Type B pancreatic cell (in vitro differentiated cells): ENCODE data around the gene ZCCHC17. TPM values are rescaled to one million over a fixed set of nuclear protein-coding genes. Genes with fewer than 3 reads are reported as not detected.

ENCODE experiments used
- DNase-seq: peaks from one replicate; pipeline ENCODE4 v3.0.0; 2021; ENCODE audit warnings: mixed read lengths; ENCODE audit not compliant: unreplicated experiment; ENCODE audit errors: extremely low spot score
- H3K27ac Mint-ChIP-seq: 2 replicates; pipeline ENCODE4 v1.8.0; 2021; ENCODE audit warnings: mild to moderate bottlenecking, mixed read lengths
- H3K27me3 Mint-ChIP-seq: 2 replicates; pipeline ENCODE4 v1.8.0; 2021; ENCODE audit warnings: mixed read lengths
- H3K36me3 Mint-ChIP-seq: 2 replicates; pipeline ENCODE4 v1.8.0; 2021; ENCODE audit warnings: mixed read lengths
- H3K4me1 Mint-ChIP-seq: one replicate; pipeline ENCODE4 v1.8.0; 2021; ENCODE audit warnings: mixed read lengths; ENCODE audit not compliant: unreplicated experiment
- H3K4me3 Mint-ChIP-seq: 2 replicates; pipeline ENCODE4 v1.8.0; 2021; ENCODE audit warnings: mild to moderate bottlenecking, mixed read lengths
- H3K9me3 Mint-ChIP-seq: 2 replicates; pipeline ENCODE4 v1.8.0; 2021; ENCODE audit warnings: mixed read lengths
- total RNA-seq: library from RNA; stranded (reverse); gene quantifications from 2 replicates; pipeline ENCODE4 v1.2.1, GENCODE V29; 2021; ENCODE audit warnings: low replicate concordance
- TF ChIP-seq, protein P1 (sequence below): fragments of 200-600 bp; sonication (generic); conservative IDR thresholded peaks from 2 replicates; pipeline ENCODE4 v1.5.0; 2021; ENCODE audit warnings: antibody characterized with exemption, mild to moderate bottlenecking

Gene ZCCHC17
- total RNA-seq, 1 donor from 2014 or later = 35.0 TPM

DNA sequence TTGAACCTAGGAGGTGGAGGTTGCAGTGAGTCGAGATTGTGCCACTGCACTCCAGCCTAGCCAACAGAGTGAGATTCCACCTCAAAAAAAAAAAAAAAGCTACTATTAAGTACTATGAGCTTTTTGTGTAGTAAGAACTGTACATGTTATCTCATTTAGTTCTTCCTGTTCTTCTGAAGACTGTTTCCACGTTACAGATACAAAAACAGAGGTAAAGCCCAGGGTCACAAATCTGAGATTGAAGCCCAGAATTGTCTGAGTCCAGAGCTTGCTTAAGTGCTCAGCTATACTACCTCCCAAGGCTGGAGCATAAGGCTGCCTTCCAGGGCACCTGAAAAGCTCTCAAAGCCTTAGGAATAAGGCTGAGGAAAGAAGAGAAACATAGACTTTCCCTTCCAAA is 73.2 kb downstream of the ZCCHC17 start:
- H3K4me3 Mint-ChIP-seq = no peak overlapping the region
- no peaks in the 10 kb centered on the region for H3K9me3 Mint-ChIP-seq
- peaks cover 6% of the 10 kb centered on the region for H3K36me3 Mint-ChIP-seq
- TF ChIP-seq, protein P1, sequence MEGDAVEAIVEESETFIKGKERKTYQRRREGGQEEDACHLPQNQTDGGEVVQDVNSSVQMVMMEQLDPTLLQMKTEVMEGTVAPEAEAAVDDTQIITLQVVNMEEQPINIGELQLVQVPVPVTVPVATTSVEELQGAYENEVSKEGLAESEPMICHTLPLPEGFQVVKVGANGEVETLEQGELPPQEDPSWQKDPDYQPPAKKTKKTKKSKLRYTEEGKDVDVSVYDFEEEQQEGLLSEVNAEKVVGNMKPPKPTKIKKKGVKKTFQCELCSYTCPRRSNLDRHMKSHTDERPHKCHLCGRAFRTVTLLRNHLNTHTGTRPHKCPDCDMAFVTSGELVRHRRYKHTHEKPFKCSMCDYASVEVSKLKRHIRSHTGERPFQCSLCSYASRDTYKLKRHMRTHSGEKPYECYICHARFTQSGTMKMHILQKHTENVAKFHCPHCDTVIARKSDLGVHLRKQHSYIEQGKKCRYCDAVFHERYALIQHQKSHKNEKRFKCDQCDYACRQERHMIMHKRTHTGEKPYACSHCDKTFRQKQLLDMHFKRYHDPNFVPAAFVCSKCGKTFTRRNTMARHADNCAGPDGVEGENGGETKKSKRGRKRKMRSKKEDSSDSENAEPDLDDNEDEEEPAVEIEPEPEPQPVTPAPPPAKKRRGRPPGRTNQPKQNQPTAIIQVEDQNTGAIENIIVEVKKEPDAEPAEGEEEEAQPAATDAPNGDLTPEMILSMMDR = no peak
- peaks cover 24% of the 10 kb centered on the region for H3K4me1 Mint-ChIP-seq
- H3K27ac Mint-ChIP-seq = no peak overlapping the region
- H3K27me3 Mint-ChIP-seq = peaks cover 4% of the 10 kb centered on the region
- DNase-seq = no peak

- no peaks in the 10 kb centered on the region for H3K9me3 Mint-ChIP-seq
- peaks cover 3% of the 10 kb centered on the region for H3K36me3 Mint-ChIP-seq
- H3K27me3 Mint-ChIP-seq = peaks cover 4% of the 10 kb centered on the region
- TF ChIP-seq, protein P1 = no peak
- H3K4me1 Mint-ChIP-seq = peaks cover 24% of the 10 kb centered on the region
- no peak overlapping the region for H3K4me3 Mint-ChIP-seq
- no peak for DNase-seq
- peak overlapping the region; percentile 62 for H3K27ac Mint-ChIP-seq
Observed at GRCh38 chr1:31370565-31370964, 73.7 kb downstream of the ZCCHC17 start.

GRCh38 chr1:31371121-31371959 is 74.5 kb downstream of the ZCCHC17 start:
- TF ChIP-seq, protein P1 = no peak
- Mint-ChIP-seq H3K4me1 (peaks cover 28% of the 10 kb centered on the region), H3K4me3 (peak overlapping the region; percentile 57), H3K27me3 (peaks cover 4% of the 10 kb centered on the region), H3K27ac (peak overlapping the region; percentile 62), H3K9me3 (no peaks in the 10 kb centered on the region), H3K36me3 (no peaks in the 10 kb centered on the region)
- DNase-seq = no peak

GRCh38 chr1:31372051-31372450 is 75.2 kb downstream of the ZCCHC17 start:
- peak overlapping the region; percentile 95 for H3K27ac Mint-ChIP-seq

DNA sequence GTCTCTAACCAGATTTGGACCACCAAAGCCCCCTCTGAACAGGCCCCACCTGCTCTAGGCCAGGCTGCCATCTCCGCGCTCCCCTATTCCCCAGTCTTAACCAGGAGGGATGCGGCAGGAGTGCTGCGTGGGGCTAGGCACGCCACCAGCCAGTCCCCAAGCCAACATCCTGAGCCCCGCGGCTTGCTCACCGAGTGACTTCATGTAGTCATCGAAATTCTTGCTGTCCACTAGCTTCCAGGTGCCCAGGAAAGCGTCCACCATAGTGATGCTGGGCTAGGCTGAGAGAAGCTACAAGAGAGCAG is 75.9 kb downstream of the ZCCHC17 start:
- peaks cover 40% of the 10 kb centered on the region for H3K4me1 Mint-ChIP-seq
- no peaks in the 10 kb centered on the region for H3K36me3 Mint-ChIP-seq
- H3K27ac Mint-ChIP-seq = peak overlapping the region; percentile 95
- H3K9me3 Mint-ChIP-seq = no peaks in the 10 kb centered on the region
- DNase-seq = no peak
- H3K4me3 Mint-ChIP-seq = peak overlapping the region; percentile 89
- TF ChIP-seq, protein P1 = no peak
- peaks cover 4% of the 10 kb centered on the region for H3K27me3 Mint-ChIP-seq

More at GRCh38 chr1:31372051-31372450, 75.2 kb downstream of the ZCCHC17 start:
- Mint-ChIP-seq H3K9me3 (no peaks in the 10 kb centered on the region), H3K27me3 (peaks cover 4% of the 10 kb centered on the region), H3K4me1 (peaks cover 34% of the 10 kb centered on the region), H3K36me3 (no peaks in the 10 kb centered on the region), H3K4me3 (peak overlapping the region; percentile 89)
- no peak for DNase-seq
- TF ChIP-seq, protein P1 = no peak
